ENCODE measurements around the gene COL4A2.

The COL4A2 gene

DNA sequence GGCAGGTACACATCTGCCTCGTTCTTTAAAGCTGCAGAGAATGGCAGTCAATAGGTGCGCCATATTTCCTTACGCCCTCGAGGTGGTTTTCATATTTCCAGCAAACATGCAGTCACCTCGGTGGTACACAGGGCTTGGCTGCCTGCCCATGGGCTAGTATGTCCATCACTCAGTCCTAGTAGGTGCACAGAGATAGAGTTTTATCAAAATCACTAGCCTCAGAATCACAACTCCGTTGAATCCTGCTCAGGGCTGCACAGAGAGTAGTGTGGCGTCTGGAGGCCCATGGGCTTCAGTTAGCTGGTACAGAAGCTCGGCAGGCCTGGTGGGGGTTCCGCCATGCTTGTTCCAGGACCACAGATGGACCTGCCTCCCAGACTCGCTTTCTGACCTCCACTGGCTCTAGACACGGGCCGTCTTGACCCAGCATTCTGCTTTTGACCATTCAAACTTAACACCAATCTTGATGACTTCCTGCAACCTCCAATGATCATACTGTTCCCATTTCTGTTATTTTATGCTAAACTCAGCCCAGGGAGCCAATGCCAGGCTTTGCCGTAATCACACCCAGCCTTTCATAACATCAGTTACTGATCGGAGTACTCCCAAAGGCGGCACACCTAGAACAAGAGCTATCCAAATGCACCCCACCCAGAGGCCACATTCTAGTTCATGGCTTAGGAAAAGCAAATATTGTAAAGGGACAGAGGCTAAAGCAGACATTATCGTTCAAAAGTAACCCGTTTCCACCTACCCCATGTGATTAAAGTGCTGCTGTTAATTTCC, 134.1 kb downstream of the COL4A2 start:
- Mint-ChIP-seq H3K4me3 (no peak overlapping the region), H3K4me1 (peaks cover 9 to 26% of the 10 kb centered on the region in 2 donors), H3K27me3 (peaks cover 27 to 42% of the 10 kb centered on the region in 2 donors), H3K36me3 (no peaks in the 10 kb centered on the region), H3K27ac (no peak overlapping the region), H3K9me3 (no peaks in the 10 kb centered on the region)
- no peak for ATAC-seq (replicated peaks)
- DNase-seq = no peak

DNA sequence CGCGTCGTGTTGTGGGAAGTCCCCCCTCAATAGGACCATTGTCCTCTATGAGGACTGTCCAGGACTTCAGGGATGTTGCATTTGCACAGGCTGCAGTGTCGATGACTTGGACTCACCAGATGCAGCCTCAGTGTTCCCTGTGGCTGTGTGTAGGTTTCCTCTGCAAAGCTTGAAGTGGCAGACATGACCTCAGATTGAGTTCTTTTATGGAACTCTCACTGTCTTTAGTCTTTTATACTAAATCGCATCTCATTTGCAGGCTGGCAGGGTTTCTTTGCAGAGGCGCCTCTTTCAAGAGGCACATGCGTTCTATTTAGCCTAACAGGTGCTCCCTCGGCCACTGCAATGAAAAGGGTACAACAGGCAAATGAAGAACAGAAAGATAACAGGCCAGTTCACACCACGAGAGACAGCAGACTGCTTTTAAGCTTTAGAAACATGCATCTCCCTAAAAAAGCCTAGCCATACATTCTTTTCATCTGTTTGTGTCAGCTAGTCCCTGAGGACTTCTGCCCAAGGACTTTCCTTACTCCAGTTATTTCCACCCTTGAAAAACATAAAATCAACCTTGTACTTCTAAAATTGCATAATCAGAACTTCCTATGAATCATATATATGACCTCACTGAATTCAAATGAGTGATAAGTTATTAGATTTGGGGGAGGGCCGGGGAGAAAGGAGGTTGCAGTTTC, 136.0 kb downstream of the COL4A2 start:
- no peak for ATAC-seq (replicated peaks)
- no peaks in the 10 kb centered on the region for H3K9me3 Mint-ChIP-seq
- H3K27ac Mint-ChIP-seq = no peak overlapping the region
- H3K4me3 Mint-ChIP-seq = no peak overlapping the region
- no peak for DNase-seq
- H3K4me1 Mint-ChIP-seq = peaks cover 17 to 41% of the 10 kb centered on the region in 2 donors
- no peaks in the 10 kb centered on the region for H3K36me3 Mint-ChIP-seq
- peaks cover 42 to 43% of the 10 kb centered on the region in 2 donors for H3K27me3 Mint-ChIP-seq

DNA sequence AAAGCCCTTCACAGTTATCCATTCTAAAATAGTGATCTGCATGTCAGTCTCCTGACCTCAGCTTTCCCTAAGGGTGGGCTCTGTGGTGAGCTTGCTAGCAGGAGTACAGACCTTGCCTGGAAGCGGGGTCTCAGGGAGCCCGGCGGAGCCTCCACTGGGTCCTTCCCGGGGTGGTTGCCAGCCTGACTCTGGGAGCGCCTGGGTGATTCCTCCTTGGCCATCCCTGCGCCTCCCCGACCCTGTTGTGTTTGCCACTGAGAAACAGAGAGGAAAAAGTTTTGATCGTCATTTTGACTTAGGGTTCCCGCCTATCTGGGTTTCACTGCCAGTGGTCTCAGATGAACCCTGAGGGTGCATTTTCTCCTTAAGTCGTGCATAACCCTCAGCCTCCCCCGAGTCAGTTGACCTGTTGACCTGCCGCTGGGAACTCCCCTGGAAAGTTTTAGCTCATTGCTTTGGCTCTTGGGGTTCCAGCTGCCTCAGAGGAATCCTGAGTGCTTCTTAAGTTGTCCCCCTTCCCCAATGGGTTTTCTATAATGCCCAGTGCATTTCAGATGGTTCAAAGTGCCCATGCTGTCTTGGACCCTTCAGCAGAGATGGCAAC, 136.6 kb downstream of the COL4A2 start:
- no peaks in the 10 kb centered on the region for H3K36me3 Mint-ChIP-seq
- no peaks in the 10 kb centered on the region for H3K9me3 Mint-ChIP-seq
- peaks cover 43 to 47% of the 10 kb centered on the region in 2 donors for H3K27me3 Mint-ChIP-seq

DNA sequence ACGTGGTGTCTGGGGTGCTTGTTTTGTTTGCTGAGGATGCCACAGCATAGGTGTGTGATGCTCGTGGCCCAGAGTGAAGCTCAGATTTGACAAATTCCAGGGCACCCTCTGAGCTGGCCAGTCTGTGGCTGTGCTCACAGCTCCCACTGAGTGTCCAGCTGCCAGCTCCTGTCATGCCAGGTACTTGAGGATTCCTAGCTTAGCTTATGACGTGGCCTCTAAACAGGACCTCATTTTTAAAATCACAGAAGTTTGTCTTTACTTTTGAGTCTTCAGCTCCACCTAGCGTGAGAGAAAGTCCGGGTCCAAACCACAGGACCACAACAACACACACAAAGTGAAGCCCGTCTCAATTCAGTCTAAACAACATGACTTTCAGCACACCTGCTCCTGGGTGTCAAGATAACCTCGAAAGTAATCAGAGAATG, 137.2 kb downstream of the COL4A2 start:
- ATAC-seq (replicated peaks) (no peak), DNase-seq (no peak)
- Mint-ChIP-seq H3K27me3 (peaks cover 43 to 50% of the 10 kb centered on the region in 2 donors), H3K27ac (no peak overlapping the region), H3K36me3 (no peaks in the 10 kb centered on the region), H3K4me3 (no peak overlapping the region), H3K4me1 (peaks cover 17 to 41% of the 10 kb centered on the region in 2 donors), H3K9me3 (no peaks in the 10 kb centered on the region)

More for the DNA sequence above, 136.6 kb downstream of the COL4A2 start:
- Mint-ChIP-seq H3K4me1 (peaks cover 17 to 41% of the 10 kb centered on the region in 2 donors), H3K27ac (no peak overlapping the region), H3K4me3 (no peak overlapping the region)
- DNase-seq (no peak), ATAC-seq (replicated peaks) (no peak)

DNA sequence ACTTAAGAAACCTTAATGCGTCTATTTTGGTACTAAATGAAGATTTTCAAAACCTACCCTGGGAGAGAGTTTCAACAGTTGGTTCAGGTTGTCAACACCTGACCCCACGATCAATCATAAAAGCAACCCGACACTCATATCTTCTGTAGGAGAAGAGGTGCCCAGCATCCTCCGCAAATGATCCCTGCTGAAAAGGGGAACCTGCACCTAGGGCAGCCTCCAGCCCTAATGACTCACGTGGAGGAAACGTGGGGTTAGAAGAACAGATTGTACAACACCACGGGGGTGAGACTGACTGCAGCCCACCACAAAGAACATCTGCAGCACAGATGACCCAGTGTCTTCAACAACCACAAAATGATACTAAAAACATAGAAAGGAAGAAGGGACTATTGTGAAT, 138.1 kb downstream of the COL4A2 start:
- Mint-ChIP-seq H3K36me3 (no peaks in the 10 kb centered on the region), H3K27me3 (peaks cover 39 to 57% of the 10 kb centered on the region in 2 donors), H3K9me3 (no peaks in the 10 kb centered on the region), H3K27ac (peak overlapping the region; percentile 83), H3K4me1 (peaks cover 17 to 41% of the 10 kb centered on the region in 2 donors), H3K4me3 (peak overlapping the region in 1 of 2 donors; percentile 11)
- DNase-seq (peak; percentile 30), ATAC-seq (replicated peaks) (peak; percentile 86 to 88)

DNA sequence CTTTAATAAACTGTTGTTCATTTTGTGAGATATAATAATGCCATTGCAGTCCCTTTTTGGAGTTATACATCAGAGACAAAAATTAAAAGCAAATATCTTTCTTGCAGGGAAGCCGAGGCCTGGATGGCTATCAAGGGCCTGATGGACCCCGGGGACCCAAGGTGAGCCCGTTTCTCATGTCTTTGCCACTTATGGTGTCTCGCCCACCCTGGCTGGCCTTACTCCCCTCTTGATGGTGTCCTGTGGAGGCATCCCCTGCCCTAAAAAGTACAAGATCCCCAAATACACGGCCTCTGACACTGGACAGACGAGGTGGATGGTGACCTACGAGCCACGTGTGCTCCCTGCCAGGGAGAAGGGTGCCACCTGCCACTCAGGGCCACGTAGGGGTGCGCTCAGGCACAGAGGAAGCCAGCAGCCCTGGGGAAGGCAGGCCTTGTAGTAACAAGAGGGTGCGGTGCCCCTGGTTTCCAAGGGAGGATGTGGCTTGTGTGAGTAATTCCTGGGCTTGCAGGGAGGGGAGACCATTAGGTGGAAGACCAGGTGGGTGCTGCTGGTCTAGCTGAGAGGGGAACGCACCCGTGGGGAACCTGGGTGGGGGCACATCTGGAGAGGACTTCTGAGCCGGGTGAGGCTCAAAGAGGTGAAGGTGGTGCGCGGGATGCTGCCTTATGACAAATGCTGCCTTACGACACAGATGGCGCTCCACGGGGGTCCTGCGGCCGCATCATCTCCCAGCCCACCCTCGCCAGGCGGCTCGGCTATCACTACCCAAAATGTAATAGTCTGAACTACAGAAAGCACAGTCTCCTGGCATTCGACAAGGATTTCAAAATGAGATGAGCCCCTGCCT, 138.9 kb downstream of the COL4A2 start:
- DNase-seq (no peak), ATAC-seq (replicated peaks) (no peak)
- Mint-ChIP-seq H3K27ac (no peak overlapping the region), H3K4me1 (peaks cover 17 to 41% of the 10 kb centered on the region in 2 donors), H3K27me3 (peaks cover 38 to 58% of the 10 kb centered on the region in 2 donors), H3K36me3 (no peaks in the 10 kb centered on the region), H3K4me3 (no peak overlapping the region), H3K9me3 (no peaks in the 10 kb centered on the region)

DNA sequence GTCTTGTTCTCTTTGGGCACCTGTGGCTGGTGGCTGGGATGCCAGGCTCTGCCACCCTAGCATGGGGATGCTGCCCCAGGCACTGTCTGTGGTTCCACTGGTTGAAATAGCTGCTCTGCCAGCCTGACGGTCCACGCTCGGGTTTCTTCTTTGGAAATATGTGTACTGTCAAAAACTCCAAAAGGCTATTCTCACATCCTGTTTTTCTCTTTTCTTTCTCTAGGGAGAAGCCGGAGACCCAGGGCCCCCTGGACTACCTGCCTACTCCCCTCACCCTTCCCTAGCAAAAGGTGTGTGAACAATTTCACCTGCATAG, 139.4 kb downstream of the COL4A2 start:
- peak in 1 of 2 donors; percentile 4 for ATAC-seq (replicated peaks)

DNA sequence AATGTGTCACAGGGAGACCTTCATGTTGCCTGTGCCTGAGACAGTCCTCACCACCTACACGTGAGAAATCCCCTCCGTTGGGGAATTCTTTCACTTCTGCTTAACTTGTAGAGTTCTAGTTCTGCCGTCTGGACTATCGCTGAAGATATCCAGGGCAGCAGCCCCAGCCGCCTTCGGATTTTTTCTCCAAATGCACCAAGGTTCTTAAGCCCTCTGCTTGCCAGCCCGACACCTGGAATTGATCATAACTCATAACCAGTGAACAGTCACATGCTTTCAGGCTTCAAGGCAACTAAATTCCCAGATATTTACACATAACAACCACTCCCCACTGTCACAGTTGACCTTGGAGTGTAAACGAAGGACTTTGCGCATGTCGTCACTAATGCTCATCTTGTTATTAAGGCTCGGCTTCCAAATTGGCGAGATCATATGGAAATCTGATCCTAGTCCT, 140.0 kb downstream of the COL4A2 start:
- Mint-ChIP-seq H3K4me3 (no peak overlapping the region), H3K27me3 (peaks cover 35 to 58% of the 10 kb centered on the region in 2 donors)

More for the DNA sequence above, 139.4 kb downstream of the COL4A2 start:
- Mint-ChIP-seq H3K4me3 (no peak overlapping the region), H3K27ac (no peak overlapping the region), H3K27me3 (peaks cover 35 to 58% of the 10 kb centered on the region in 2 donors), H3K36me3 (no peaks in the 10 kb centered on the region), H3K9me3 (no peaks in the 10 kb centered on the region), H3K4me1 (peaks cover 17 to 41% of the 10 kb centered on the region in 2 donors)
- no peak for DNase-seq

DNA sequence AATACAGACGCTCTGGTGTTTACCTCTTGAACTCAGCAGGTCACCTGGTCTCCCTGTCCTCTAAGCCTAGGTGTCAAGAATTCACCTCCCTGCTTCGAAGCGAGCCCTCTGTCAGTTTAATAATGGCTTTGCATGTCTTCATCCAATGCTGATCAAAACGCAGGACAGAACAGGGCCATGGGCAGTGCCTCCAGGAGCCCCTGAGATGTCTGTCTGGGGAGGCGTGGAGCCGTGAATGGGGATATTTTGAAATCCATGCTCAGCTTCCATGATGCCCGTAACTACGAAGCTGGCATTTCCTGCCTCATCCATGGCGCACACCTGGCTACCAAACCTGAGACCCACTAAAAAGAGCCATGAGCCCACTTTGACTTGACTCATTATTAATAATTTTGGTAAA, 140.7 kb downstream of the COL4A2 start:
- ATAC-seq (replicated peaks) = no peak
- Mint-ChIP-seq H3K9me3 (no peaks in the 10 kb centered on the region), H3K27me3 (peaks cover 35 to 58% of the 10 kb centered on the region in 2 donors), H3K36me3 (no peaks in the 10 kb centered on the region), H3K4me3 (no peak overlapping the region), H3K27ac (no peak overlapping the region), H3K4me1 (peaks cover 17 to 41% of the 10 kb centered on the region in 2 donors)
- no peak for DNase-seq

More for the DNA sequence above, 140.0 kb downstream of the COL4A2 start:
- DNase-seq (no peak), ATAC-seq (replicated peaks) (peak; percentile 58 to 64)
- no peaks in the 10 kb centered on the region for H3K36me3 Mint-ChIP-seq
- peaks cover 17 to 41% of the 10 kb centered on the region in 2 donors for H3K4me1 Mint-ChIP-seq
- no peaks in the 10 kb centered on the region for H3K9me3 Mint-ChIP-seq
- H3K27ac Mint-ChIP-seq = no peak overlapping the region

DNA sequence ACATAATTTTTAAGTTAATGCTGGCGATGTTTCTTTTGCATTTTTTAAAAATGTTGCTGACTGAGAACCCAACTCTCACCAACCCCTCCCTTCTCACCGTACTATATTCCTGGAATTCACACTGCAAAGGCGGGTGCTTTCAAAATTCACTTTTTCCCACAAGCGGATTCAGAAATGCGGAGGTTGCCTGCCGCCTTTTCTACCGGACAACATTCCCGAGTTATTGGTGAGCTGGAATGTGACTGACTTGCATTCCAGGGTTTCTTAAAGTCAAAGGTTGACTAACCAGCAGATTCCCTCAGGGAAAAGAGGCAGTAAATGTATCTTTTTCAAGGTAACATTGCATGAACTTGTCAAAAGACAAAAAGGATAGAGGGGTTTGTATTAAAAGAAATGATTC, 141.1 kb downstream of the COL4A2 start:
- Mint-ChIP-seq H3K27ac (no peak overlapping the region), H3K27me3 (peaks cover 35 to 58% of the 10 kb centered on the region in 2 donors), H3K4me3 (no peak overlapping the region), H3K9me3 (no peaks in the 10 kb centered on the region), H3K4me1 (peaks cover 16 to 41% of the 10 kb centered on the region in 2 donors), H3K36me3 (no peaks in the 10 kb centered on the region)
- DNase-seq = no peak
- ATAC-seq (replicated peaks) = no peak

DNA sequence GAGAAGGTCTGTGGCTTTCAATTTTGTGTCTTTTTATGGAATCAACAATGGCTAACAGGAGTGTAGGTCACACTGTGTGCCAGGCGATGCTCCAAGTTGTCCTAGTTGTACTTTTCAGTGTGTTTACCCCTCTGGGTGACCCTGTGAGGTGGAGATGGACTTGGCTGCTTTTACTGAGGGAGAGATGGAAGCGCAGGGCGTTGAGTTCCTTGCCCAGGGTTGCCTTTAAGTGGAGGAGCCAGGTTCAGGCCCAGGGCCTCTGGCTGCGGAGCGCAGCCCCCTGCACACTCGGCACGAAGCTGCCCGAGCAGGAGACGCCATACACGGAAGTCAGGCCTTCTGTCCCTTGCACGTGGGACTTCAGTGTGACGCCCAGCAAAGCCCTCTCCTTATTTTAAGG, 141.6 kb downstream of the COL4A2 start:
- Mint-ChIP-seq H3K4me1 (peaks cover 15 to 37% of the 10 kb centered on the region in 2 donors), H3K4me3 (no peak overlapping the region), H3K9me3 (no peaks in the 10 kb centered on the region), H3K27me3 (peaks cover 35 to 54% of the 10 kb centered on the region in 2 donors), H3K36me3 (no peaks in the 10 kb centered on the region), H3K27ac (no peak overlapping the region)
- ATAC-seq (replicated peaks) (no peak), DNase-seq (no peak)

DNA sequence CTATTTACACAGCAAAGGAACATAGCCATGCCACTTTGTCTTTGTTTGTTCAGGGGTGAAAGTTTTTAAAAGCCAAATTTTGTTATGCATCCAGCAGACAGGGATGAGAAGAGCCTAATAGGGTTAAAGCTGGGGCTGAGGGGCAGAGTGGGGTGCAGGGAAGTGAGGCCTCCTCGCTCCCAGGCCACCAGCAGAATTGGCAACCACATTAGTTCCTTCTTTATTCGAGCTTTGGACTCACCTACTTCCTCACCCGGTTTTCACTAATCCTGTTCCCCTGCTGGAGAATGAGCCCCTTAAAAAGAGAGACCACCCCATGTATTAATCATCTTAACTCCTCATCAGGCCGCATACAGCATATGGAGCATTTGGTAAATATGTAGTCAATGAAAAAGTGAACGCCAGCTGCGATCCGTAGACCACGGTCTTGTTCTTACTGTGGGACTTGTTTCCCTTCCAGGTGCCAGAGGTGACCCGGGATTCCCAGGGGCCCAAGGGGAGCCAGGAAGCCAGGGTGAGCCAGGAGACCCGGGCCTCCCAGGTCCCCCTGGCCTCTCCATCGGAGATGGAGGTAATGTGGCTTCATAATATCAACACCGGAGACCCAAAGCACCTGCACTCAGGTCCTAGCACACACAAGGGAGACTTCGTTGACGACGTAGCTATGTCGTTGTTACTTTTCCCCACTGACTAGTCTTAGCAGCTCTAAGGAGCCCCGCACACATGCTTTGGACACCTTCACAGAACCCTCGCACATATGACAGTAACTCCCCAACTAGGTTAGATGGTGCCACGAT, 142.3 kb downstream of the COL4A2 start:
- no peaks in the 10 kb centered on the region for H3K9me3 Mint-ChIP-seq
- DNase-seq (no peak), ATAC-seq (replicated peaks) (no peak)
- peaks cover 15 to 30% of the 10 kb centered on the region in 2 donors for H3K4me1 Mint-ChIP-seq
- peaks cover 30 to 48% of the 10 kb centered on the region in 2 donors for H3K27me3 Mint-ChIP-seq
- no peak overlapping the region for H3K27ac Mint-ChIP-seq
- H3K4me3 Mint-ChIP-seq = no peak overlapping the region
- no peaks in the 10 kb centered on the region for H3K36me3 Mint-ChIP-seq
